OCI-LY3 (cell line): ENCODE results near the gene IFFO2.

Source experiments
- H2AFZ ChIP-seq: fragments of 200-600, 300-600 bp; shearing (Covaris generic); 2 replicates; pipeline ENCODE4 v1.6.0; 2014; ENCODE audit warnings: antibody characterized with exemption, low read depth, low read length
- H3K27ac ChIP-seq: fragments of 200-600, 300-600 bp; sonication (generic); 2 replicates; pipeline ENCODE4 v1.5.1; 2014; ENCODE audit warnings: mild to moderate bottlenecking, low read length, moderate library complexity, mixed read lengths
- H3K27me3 ChIP-seq: fragments of 200-600, 300-600 bp; sonication (generic); 2 replicates; pipeline ENCODE4 v1.6.1; 2014; ENCODE audit warnings: low read depth, low read length, mixed read lengths
- H3K36me3 ChIP-seq: fragments of 200-600, 300-600 bp; sonication (generic); replicated peaks from 2 replicates; pipeline ENCODE3; 2014; ENCODE audit warnings: low read depth, low read length, mixed read lengths
- H3K4me1 ChIP-seq: fragments of 300-600, 200-600 bp; sonication (generic); 2 replicates; pipeline ENCODE4 v1.6.1; 2014; ENCODE audit warnings: low read length, mixed read lengths
- H3K4me2 ChIP-seq: fragments of 200-600, 300-600 bp; sonication (generic); 2 replicates; pipeline ENCODE4 v1.6.1; 2014; ENCODE audit warnings: low read length, mixed read lengths
- H3K4me3 ChIP-seq: fragments of 300-600, 200-600 bp; sonication (generic); 2 replicates; pipeline ENCODE4 v1.5.1; 2014; ENCODE audit warnings: antibody characterized with exemption, mild to moderate bottlenecking, low read length, moderate library complexity
- H3K79me2 ChIP-seq: fragments of 300-600, 200-600 bp; shearing (Covaris generic); 2 replicates; pipeline ENCODE4 v1.6.1; 2014; ENCODE audit warnings: mild to moderate bottlenecking, low read length, mixed read lengths
- H3K9ac ChIP-seq: fragments of 300-600, 200-600 bp; shearing (Covaris generic); 2 replicates; pipeline ENCODE4 v1.6.0; 2014; ENCODE audit warnings: mild to moderate bottlenecking, low read length, moderate library complexity
- H3K9me3 ChIP-seq: fragments of 200-600, 300-600 bp; shearing (Covaris generic); 2 replicates; pipeline ENCODE4 v1.6.1; 2014; ENCODE audit warnings: low read length, mixed read lengths; ENCODE audit not compliant: insufficient read depth
- H4K20me1 ChIP-seq: fragments of 200-600, 300-600 bp; sonication (generic); 2 replicates; pipeline ENCODE4 v1.6.1; 2016; ENCODE audit warnings: low read length, mixed read lengths; ENCODE audit not compliant: insufficient read depth
- CTCF ChIP-seq: fragments of 200-600, 300-600 bp; sonication (generic); IDR thresholded peaks from 2 replicates; pipeline ENCODE4 v1.5.1; 2014; ENCODE audit warnings: antibody characterized with exemption, low read length, low read depth
- EZH2phosphoT487 ChIP-seq: fragments of 200-600 bp; shearing (Covaris generic); IDR thresholded peaks from 2 replicates; pipeline ENCODE4 v1.6.1; 2018; ENCODE audit warnings: antibody characterized with exemption, mixed run types, low read depth

IFFO2 gene

GRCh38 chr1:18932879-18933278 is 23.6 kb downstream of the IFFO2 start:
- H4K20me1 ChIP-seq: no peaks in the 10 kb centered on the region
- H3K27ac ChIP-seq: no peak overlapping the region
- H3K9me3 ChIP-seq: no peaks in the 10 kb centered on the region
- H3K4me2 ChIP-seq: no peak overlapping the region
- no peak overlapping the region for H3K4me3 ChIP-seq
- peaks cover 5% of the 10 kb centered on the region for H3K4me1 ChIP-seq
- TF ChIP-seq EZH2phosphoT487 (no peak), CTCF (no peak)
- peaks cover 22% of the 10 kb centered on the region; the same call in 1 of the 2 replicates for H3K27me3 ChIP-seq
- no peaks in the 10 kb centered on the region for H3K79me2 ChIP-seq
- H3K36me3 ChIP-seq: no peaks in the 10 kb centered on the region
- no peak overlapping the region for H2AFZ ChIP-seq
- H3K9ac ChIP-seq: no peak overlapping the region

GRCh38 chr1:18932387-18932786 is 24.1 kb downstream of the IFFO2 start:
- H2AFZ ChIP-seq: no peak overlapping the region
- H3K27ac ChIP-seq: no peak overlapping the region
- H3K4me1 ChIP-seq: peaks cover 10% of the 10 kb centered on the region
- no peak overlapping the region for H3K4me3 ChIP-seq
- no peaks in the 10 kb centered on the region for H3K79me2 ChIP-seq
- peaks cover 22% of the 10 kb centered on the region; the same call in 1 of the 2 replicates for H3K27me3 ChIP-seq
- H3K4me2 ChIP-seq: no peak overlapping the region
- no peaks in the 10 kb centered on the region for H3K9me3 ChIP-seq
- TF ChIP-seq CTCF (no peak), EZH2phosphoT487 (no peak)
- no peaks in the 10 kb centered on the region for H3K36me3 ChIP-seq
- H3K9ac ChIP-seq: no peak overlapping the region
- H4K20me1 ChIP-seq: no peaks in the 10 kb centered on the region

GRCh38 chr1:18931730-18932129 is 24.7 kb downstream of the IFFO2 start:
- H3K4me1 ChIP-seq: peaks cover 16% of the 10 kb centered on the region
- no peak overlapping the region for H2AFZ ChIP-seq
- peaks cover 22% of the 10 kb centered on the region; the same call in 1 of the 2 replicates for H3K27me3 ChIP-seq
- no peak overlapping the region for H3K27ac ChIP-seq
- no peaks in the 10 kb centered on the region for H3K36me3 ChIP-seq
- TF ChIP-seq CTCF: no peak
- no peak for TF ChIP-seq EZH2phosphoT487
- H4K20me1 ChIP-seq: no peaks in the 10 kb centered on the region
- no peak overlapping the region for H3K9ac ChIP-seq
- no peak overlapping the region for H3K4me3 ChIP-seq
- no peaks in the 10 kb centered on the region for H3K79me2 ChIP-seq
- no peak overlapping the region for H3K4me2 ChIP-seq
- H3K9me3 ChIP-seq: no peaks in the 10 kb centered on the region

- no peak overlapping the region for H3K9ac ChIP-seq
- H3K27me3 ChIP-seq: peaks cover 19% of the 10 kb centered on the region; the same call in 1 of the 2 replicates
- TF ChIP-seq CTCF: no peak
- no peak for TF ChIP-seq EZH2phosphoT487
- H3K4me1 ChIP-seq: peaks cover 24% of the 10 kb centered on the region
- H3K36me3 ChIP-seq: no peaks in the 10 kb centered on the region
- H3K4me2 ChIP-seq: no peak overlapping the region
- no peak overlapping the region for H3K27ac ChIP-seq
- H3K79me2 ChIP-seq: no peaks in the 10 kb centered on the region
- H4K20me1 ChIP-seq: no peaks in the 10 kb centered on the region
- H3K4me3 ChIP-seq: no peak overlapping the region
- H2AFZ ChIP-seq: no peak overlapping the region
- H3K9me3 ChIP-seq: no peaks in the 10 kb centered on the region
These were observed 26.8 kb downstream of the IFFO2 start for GRCh38 chr1:18929686-18930085.
